GM18951 (cell line): Measurements from ENCODE around the gene CRYAA.

Source experiments
- POLR2A ChIP-seq: IDR thresholded peaks from 4 replicates; pipeline ENCODE4 v1.6.1; 2011; ENCODE audit warnings: mild to moderate bottlenecking; ENCODE audit not compliant: insufficient read length, insufficient read depth; ENCODE audit errors: extremely low read depth
- in situ Hi-C: fragments of 300-500 bp; cut with MboI; formaldehyde crosslinking; loops from one replicate; pipeline ENCODE4 v1.12.0; 2022; ENCODE audit warnings: low sequenced_read_pairs, mixed read lengths, inconsistent platforms; ENCODE audit not compliant: unreplicated experiment

Gene CRYAA

GRCh38 chr21:43192501-43193081 is 23.8 kb downstream of the CRYAA start:
- TF ChIP-seq POLR2A, result no peak
- in situ Hi-C loops, result no loop called here

DNA sequence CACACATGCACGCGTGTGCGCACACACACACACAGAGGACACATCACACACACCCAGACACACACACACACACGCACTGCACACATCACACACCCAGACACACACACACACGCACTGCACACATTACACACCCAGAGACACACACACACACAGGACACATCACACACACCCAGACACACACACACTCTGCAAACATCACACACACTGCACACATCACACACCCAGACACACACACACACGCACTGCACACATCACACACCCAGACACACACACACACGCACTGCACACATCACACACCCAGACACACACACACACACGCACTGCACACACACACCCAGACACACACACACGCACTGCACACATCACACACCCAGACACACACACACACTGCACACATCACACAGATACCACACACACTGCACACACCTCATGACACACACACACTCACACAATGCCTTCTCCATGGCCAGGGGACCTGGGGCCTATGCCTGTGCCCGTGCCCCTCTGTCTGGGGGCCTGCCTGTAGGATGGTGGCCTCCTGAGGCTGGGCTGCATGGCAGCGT is 24.4 kb downstream of the CRYAA start:
- TF ChIP-seq POLR2A, result no peak
- in situ Hi-C loops, result no loop called here

GRCh38 chr21:43193651-43194302 is 25.0 kb downstream of the CRYAA start:
- no peak for TF ChIP-seq POLR2A
- in situ Hi-C loops, result no loop called here

GRCh38 chr21:43194303-43195120 is 25.7 kb downstream of the CRYAA start:
- TF ChIP-seq POLR2A, result no peak
- in situ Hi-C loops, result no loop called here

DNA sequence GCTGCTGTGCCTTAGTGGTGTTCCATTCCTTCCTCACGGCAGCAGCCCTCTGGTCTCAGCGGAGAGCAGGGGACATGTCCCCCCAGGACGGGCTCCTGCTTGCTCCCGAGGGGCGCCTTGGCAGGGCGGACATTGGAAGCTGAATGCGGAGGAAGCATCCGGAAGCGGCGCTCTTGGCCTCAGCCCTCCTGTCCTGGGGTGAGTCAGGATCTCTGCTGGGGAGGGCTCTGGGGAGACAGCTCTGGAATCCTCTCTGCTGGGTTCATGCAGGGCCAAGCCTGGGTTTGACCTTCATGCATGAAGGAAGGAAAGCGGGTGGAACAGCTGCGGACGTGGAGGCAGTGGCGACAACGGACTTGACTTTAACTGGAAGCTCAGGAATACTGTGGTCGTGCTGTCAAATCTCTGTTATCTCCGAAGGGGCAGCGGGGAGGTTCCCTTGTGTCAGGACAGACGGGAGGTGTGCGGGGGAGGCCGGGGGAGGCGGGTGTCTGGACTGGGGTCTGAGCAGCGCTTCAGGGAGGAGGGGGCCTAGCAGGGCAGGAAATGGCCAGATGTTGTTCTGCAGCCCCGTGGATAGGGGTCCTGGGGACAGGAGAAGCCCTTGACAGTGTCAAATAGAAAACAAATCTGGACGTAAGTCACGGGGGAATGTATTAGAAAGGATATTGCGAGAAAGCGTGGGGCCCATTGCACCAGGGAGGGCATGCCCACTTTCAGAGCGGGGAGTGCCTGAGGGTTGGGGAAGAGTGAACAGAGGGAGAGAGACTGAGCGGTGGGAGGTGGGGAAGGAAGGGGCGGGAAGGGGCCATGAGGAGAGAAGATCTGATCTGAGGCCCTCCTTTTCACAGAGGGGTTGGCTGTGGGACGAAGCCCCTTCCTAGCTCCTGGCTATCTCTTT is 26.6 kb downstream of the CRYAA start:
- in situ Hi-C loops, result no loop called here
- no peak for TF ChIP-seq POLR2A

DNA sequence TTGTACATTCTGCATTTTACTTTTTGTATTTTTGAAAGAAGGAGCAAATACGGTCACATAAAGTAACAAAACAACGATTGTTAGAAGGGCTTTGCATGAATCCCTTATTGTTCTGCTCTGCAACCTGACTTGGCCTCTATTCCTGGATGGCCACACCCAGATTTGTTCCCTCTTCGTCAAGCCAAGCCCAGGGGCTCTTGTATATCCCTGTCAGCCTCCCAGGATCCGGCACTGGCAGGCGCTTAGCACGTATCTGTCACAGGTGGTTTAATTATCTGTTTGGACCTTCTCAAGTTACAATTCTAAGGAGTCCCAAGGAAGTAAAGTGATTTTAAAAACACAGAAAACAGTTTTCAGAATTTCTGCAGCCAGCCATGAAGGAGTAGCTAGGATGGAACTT is 28.0 kb downstream of the CRYAA start:
- in situ Hi-C loops, result no loop called here
- TF ChIP-seq POLR2A, result no peak

DNA sequence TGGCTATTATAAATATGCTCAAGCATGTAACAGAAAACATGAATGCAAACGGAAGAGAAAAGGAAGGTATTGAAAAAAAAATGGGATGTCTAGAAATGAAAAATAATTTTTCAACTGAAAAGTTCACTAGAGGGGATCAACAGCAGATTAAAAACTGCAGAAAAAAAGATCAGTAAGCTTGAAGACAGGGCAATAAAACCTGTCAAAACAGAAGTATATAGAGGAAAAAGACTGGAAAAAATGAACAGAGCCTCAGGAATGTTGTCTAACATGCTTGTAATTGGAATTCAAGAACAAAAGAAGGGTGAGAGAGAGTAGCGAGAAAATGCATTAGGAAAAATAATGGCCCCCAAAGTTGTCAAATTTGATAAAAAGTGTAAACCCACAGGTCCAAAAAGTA is 29.6 kb downstream of the CRYAA start:
- in situ Hi-C loops, result no loop called here
- no peak for TF ChIP-seq POLR2A

GRCh38 chr21:43201491-43201890 is 32.7 kb downstream of the CRYAA start:
- in situ Hi-C loops, result no loop called here
- no peak for TF ChIP-seq POLR2A

DNA sequence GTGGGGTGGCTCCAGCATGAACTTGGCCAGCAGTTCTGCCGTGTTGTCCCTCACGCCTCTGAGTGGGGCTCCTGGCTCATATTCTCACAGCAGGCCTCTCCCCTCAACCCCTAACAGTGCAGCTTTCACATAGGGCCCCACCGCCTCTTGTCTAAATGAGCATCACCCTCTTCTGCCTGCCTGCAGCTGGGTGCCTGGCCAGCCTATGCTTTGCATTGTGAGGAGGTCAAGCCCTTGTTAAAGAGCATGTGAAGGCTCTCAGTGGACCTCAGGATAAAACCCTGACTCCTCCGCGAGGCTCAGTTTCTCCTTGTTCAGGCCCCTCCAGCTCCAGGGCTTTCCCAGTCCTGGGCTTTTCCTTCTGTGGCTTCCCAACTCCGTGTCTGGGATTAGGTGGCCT is 34.8 kb downstream of the CRYAA start:
- no peak for TF ChIP-seq POLR2A
- in situ Hi-C loops, result no loop called here

DNA sequence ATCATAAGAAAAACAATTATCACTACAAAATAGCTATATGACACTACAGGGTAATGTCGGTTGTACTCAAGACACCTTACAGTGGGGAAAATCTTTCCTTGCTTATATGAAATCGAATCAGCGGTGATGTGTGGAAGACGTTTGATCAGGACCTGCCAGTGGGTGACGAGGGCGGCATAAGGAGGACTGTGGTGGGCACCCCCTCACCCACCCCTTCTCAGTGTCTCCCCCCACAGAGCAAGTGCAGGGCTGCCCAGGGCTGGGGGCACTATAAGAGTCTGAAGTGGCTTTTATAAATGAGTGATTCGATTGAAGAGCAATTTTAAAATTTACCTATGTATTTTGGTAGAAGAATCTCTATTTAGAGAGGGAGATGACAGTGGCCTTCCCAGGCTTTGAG is 35.8 kb downstream of the CRYAA start:
- TF ChIP-seq POLR2A, result no peak
- in situ Hi-C loops, result loop anchor here (5.0 kb wide), 1 partner anchor 68 kb away; no protein-coding TSS in a partner anchor

DNA sequence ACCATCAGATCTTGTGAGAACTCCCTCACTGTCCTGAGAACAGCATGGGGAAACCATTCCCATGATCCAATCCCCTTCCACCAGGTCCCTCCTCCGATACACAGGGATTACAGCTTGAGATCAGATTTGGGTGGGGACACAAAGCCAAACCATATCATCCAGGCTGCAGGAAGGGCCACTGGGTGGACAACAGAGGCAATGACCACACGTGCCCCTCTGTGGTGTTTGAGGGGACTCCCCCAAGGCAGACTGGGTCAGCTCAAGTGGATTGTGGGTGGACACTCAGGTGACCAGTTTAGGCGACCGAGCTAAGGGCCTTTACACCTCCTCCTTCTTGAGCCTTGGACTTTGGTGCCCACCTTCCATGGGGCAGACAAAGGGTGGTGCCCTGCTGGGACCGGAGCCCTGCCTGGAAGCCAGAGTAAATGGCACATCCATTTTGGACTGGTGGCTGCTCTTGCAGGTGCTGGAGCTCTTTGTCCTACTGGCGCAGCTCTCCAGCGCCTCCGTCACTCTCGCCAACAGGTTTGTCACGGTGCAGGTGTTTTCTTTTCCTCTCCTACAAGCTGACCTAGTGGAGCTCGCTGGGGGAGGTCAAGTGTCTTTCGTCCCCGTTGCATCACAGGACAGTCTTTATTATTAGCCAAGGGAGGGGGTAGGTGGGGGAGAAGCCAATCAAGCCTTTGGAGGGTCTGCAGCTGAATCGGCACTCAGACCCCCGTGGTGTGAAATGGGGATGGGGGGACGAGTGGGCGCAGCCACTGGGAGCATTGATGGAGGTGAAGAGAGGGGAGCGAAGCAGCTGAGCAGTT is 37.6 kb downstream of the CRYAA start:
- in situ Hi-C loops, result loop anchor here (5.0 kb wide), 1 partner anchor 66 kb away; no protein-coding TSS in a partner anchor
- no peak for TF ChIP-seq POLR2A

DNA sequence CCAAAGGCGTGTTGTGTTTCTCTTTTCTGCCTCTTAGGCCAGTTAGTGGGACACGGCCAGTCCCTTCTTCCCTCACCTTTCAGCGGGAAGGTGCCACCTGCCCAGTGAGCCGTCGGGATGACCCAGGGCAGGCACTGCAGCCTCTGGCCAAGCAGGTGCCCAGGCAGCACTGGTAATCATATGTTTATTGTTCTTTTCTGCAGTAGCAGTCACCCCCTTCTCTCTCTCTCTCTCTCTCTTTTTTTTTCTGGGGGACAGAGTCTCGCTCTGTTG is 38.2 kb downstream of the CRYAA start:
- in situ Hi-C loops, result loop anchor here (5.0 kb wide), 1 partner anchor 65 kb away; no protein-coding TSS in a partner anchor
- no peak for TF ChIP-seq POLR2A
